GM10248 (cell line): ENCODE results near the gene ATP2B2.

Experiments used
- CTCF ChIA-PET: fragments of 300-600 bp; sonication (Branson Sonifier 250); formaldehyde crosslinking; extraction: SDS; loops from one replicate; lab custom pipeline; 2021; ENCODE audit warnings: antibody characterized with exemption; lab: Yijun Ruan, JAX
- POLR2A ChIA-PET: fragments of 350-650 bp; sonication (Branson Sonifier 250); formaldehyde crosslinking; extraction: SDS; loops from one replicate; lab custom pipeline; 2020; ENCODE audit warnings: antibody characterized with exemption; lab: Yijun Ruan, JAX
- DNase-seq: peaks from one replicate; pipeline ENCODE4 v3.0.0; 2012; ENCODE audit errors: extremely low spot score
- CTCF ChIP-seq: IDR thresholded peaks from 2 replicates; pipeline ENCODE4 v1.5.1; 2012; ENCODE audit warnings: mild to moderate bottlenecking, low read depth; ENCODE audit errors: extremely low read depth, missing control alignments, control extremely low read depth

ATP2B2 gene

GRCh38 chr3:10345911-10346310, 159.5 kb downstream of the ATP2B2 start:
- ChIA-PET CTCF (interaction anchor here (0.7 to 7.8 kb wide), 6 partner anchors 9 to 393 kb away, joined by 3 to 73 read pairs (median 4); no protein-coding TSS in a partner anchor), POLR2A (no interaction called here)
- no peak for DNase-seq
- TF ChIP-seq CTCF, result no peak

GRCh38 chr3:10344944-10345575, 160.3 kb downstream of the ATP2B2 start:
- ChIA-PET POLR2A (no interaction called here), CTCF (interaction anchor here (0.7 to 7.8 kb wide), 14 partner anchors 8 to 408 kb away, joined by 3 to 73 read pairs (median 4); partner anchors contain the start of gene SEC13)
- DNase-seq, result no peak
- TF ChIP-seq CTCF, result no peak

- TF ChIP-seq CTCF, result peak; percentile 91
- ChIA-PET CTCF (interaction anchor here (0.9 to 7.8 kb wide), 19 partner anchors 10 to 841 kb away, joined by 3 to 73 read pairs (median 3); partner anchors contain the start of gene SEC13), POLR2A (no interaction called here)
- peak; percentile 81 for DNase-seq
Observed at GRCh38 chr3:10344147-10344943, 161.0 kb downstream of the ATP2B2 start.

- CTCF ChIA-PET, result interaction anchor here (0.7 to 7.8 kb wide), 18 partner anchors 9 to 840 kb away, joined by 3 to 73 read pairs (median 4); partner anchors contain the start of gene SEC13
- no peak for TF ChIP-seq CTCF
- POLR2A ChIA-PET, result no interaction called here
- DNase-seq, result no peak
Observed at GRCh38 chr3:10343526-10343925, 161.9 kb downstream of the ATP2B2 start.

- POLR2A ChIA-PET, result no interaction called here
Observed at GRCh38 chr3:10342781-10343180, 162.6 kb downstream of the ATP2B2 start.

More at GRCh38 chr3:10342781-10343180, 162.6 kb downstream of the ATP2B2 start:
- DNase-seq, result no peak
- CTCF ChIA-PET, result interaction anchor here (1.5 to 7.8 kb wide), 6 partner anchors 8 to 839 kb away, joined by 4 to 73 read pairs (median 12); no protein-coding TSS in a partner anchor
- no peak for TF ChIP-seq CTCF
